SH-SY5Y (cell line): ENCODE measurements around the gene HOXA11.

ENCODE experiments used
- GATA2 ChIP-seq: IDR thresholded peaks from 2 replicates; pipeline ENCODE4 v1.6.1; 2011; ENCODE audit warnings: mild to moderate bottlenecking, low read depth, low read length
- GATA3 ChIP-seq: IDR thresholded peaks from 2 replicates; pipeline ENCODE4 v1.6.1; 2011; ENCODE audit warnings: low read depth, mild to moderate bottlenecking, low read length, moderate library complexity

DNA sequence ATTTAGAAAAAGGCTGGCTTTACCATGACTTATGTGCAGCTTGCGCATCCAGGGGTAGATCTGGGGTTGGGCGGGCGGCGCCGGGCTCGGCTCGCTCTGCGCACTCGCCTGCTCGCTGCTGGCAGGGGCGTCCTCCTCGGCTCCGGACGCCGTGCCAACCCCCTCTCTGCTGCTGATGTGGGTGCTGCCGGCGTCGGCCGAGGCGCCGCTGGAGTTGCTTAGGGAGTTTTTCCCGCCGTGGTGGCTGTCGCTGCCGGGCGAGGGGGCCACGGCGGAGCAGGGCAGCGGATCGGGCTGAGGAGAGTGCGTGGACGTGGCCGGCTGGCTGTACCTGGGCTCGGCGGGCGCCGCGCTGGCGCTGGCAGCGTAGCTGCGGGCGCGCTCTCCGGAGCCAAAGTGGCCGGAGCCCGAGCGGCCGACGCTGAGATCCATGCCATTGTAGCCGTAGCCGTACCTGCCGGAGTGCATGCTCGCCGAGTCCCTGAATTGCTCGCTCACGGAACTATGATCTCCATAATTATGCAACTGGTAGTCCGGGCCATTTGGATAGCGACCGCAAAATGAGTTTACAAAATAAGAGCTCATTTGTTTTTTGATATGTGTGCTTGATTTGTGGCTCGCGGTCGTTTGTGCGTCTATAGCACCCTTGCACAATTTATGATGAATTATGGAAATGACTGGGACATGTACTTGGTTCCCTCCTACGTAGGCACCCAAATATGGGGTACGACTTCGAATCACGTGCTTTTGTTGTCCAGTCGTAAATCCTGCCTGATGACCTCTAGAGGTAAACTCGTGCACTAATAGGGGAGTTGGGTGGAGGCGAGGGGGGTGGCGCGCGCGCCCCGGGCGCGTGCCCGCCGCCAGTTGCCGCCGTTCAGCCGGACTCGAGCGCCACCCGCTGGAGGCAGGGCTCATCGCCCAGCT lies 41.7 kb downstream of the HOXA11 start, which contains the start of gene HOXA5:
- no peak for TF ChIP-seq GATA2
- TF ChIP-seq GATA3 = no peak
